ENCODE measurements around the gene GLB1L2. TPM values are rescaled to one million over a fixed set of nuclear protein-coding genes. Genes with fewer than 3 reads are reported as not detected.

GLB1L2 gene
- total and polyA plus RNA-seq, 2 experiments from 2014 or later, result 3.3 to 12.3 TPM

DNA sequence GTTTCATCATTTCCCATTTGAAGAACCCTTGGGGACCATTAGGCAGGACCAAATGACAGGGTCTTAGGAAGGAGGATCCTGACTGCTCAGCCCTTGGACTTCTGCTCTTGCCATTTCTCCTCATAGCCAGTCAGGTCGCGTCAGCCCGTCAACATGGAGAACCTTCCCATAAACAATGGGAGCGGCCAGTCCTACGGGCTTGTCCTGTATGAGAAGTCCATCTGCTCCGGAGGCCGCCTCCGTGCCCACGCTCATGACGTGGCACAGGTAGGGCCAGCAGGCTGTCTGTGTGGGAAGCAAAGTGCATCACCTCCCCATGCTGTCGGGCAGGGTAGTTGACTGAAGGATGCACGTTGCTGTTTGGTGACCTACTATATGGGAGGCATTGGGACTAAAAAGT is 19.6 kb upstream of the GLB1L2 start:
- H3K79me2 ChIP-seq (replicated peaks; ENCODE audit: insufficient read depth), result no peaks in the 10 kb centered on the region
- H3K9me3 Mint-ChIP-seq, result peaks cover 5% of the 10 kb centered on the region; the same call in 2 of the 3 replicates
- no peaks in the 10 kb centered on the region for H3K9me2 ChIP-seq (ENCODE audit: insufficient read depth)
- H3K4me1 ChIP-seq (ENCODE audit: insufficient read depth), result no peaks in the 10 kb centered on the region
- no peak overlapping the region for H3K27ac ChIP-seq (ENCODE audit: low read depth)
- H3K27me3 ChIP-seq (ENCODE audit: insufficient read depth), result no peaks in the 10 kb centered on the region
- peaks cover 60% of the 10 kb centered on the region for H3K36me3 Mint-ChIP-seq (ENCODE audit: low read depth)
- no peak overlapping the region for H3K4me3 ChIP-seq
- no peaks in the 10 kb centered on the region for H4K20me1 ChIP-seq (replicated peaks; ENCODE audit: insufficient read depth)
- no peak overlapping the region for H3K4me2 ChIP-seq
- ATAC-seq (no peak; the same call in 2 of the 3 replicates), DNase-seq (ENCODE audit: low spot score) (no peak)
- peaks cover 4% of the 10 kb centered on the region for H3K27me3 Mint-ChIP-seq (ENCODE audit: insufficient read depth, low read depth, poor library complexity)
- H3K4me1 Mint-ChIP-seq, result peaks cover 6% of the 10 kb centered on the region; the same call in 2 of the 3 replicates
- no peak overlapping the region for H2AFZ ChIP-seq
- H3K27ac Mint-ChIP-seq, result peak overlapping the region; percentile 34; the same call in 1 of the 2 replicates
- no peaks in the 10 kb centered on the region for H3F3A ChIP-seq (replicated peaks; ENCODE audit: low read depth)
- H3K4me3 Mint-ChIP-seq, result no peak overlapping the region
- TF ChIP-seq, protein P1, sequence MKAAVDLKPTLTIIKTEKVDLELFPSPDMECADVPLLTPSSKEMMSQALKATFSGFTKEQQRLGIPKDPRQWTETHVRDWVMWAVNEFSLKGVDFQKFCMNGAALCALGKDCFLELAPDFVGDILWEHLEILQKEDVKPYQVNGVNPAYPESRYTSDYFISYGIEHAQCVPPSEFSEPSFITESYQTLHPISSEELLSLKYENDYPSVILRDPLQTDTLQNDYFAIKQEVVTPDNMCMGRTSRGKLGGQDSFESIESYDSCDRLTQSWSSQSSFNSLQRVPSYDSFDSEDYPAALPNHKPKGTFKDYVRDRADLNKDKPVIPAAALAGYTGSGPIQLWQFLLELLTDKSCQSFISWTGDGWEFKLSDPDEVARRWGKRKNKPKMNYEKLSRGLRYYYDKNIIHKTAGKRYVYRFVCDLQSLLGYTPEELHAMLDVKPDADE (IDR thresholded peaks at IDR 0.05), result no peak
- TF ChIP-seq POLR2AphosphoS5 (IDR thresholded peaks at IDR 0.05; ENCODE audit: low read depth), result 0 out of 2 replicates have a peak, but pooled peaks have one; percentile 24
- H3K36me3 ChIP-seq (ENCODE audit: insufficient read depth), result peaks cover 8% of the 10 kb centered on the region

DNA sequence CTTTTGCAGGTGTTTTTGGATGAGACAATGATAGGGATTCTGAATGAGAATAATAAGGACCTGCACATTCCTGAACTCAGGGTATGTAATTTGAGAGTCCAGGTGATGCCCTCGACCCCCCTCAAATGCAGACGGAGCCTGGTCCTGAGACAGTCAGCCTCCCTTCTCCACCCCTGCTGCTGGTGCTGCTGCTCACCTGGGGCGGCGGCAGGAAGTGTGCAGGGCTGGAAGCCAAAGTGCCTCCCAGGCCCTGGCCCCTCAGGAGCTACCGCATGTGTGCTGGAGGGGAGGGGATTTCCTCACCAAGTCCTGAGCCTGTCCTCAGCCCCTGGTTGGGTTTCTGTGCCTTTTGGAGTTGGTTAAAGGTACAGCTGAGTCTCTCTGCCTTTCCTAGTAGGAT is 19.0 kb upstream of the GLB1L2 start:
- Histone ChIP-seq H3K27ac (ENCODE audit: low read depth) (no peak overlapping the region), H3K36me3 (ENCODE audit: insufficient read depth) (peaks cover 4% of the 10 kb centered on the region; the same call in 1 of the 2 replicates), H3K4me3 (no peak overlapping the region), H3K79me2 (replicated peaks; ENCODE audit: insufficient read depth) (no peaks in the 10 kb centered on the region), H3K27me3 (ENCODE audit: insufficient read depth) (no peaks in the 10 kb centered on the region), H4K20me1 (replicated peaks; ENCODE audit: insufficient read depth) (no peaks in the 10 kb centered on the region), H2AFZ (no peak overlapping the region), H3K9me2 (ENCODE audit: insufficient read depth) (no peaks in the 10 kb centered on the region), H3K4me2 (no peak overlapping the region), H3F3A (replicated peaks; ENCODE audit: low read depth) (no peaks in the 10 kb centered on the region), H3K4me1 (ENCODE audit: insufficient read depth) (no peaks in the 10 kb centered on the region)
- peaks cover 6% of the 10 kb centered on the region; the same call in 2 of the 3 replicates for H3K4me1 Mint-ChIP-seq
- no peak overlapping the region for H3K27ac Mint-ChIP-seq
- H3K9me3 Mint-ChIP-seq, result peaks cover 8% of the 10 kb centered on the region; the same call in 2 of the 3 replicates
- TF ChIP-seq, protein P1 (IDR thresholded peaks at IDR 0.05), result no peak
- TF ChIP-seq NANOG (IDR thresholded peaks at IDR 0.05; ENCODE audit: borderline replicate concordance), result no peak
- TF ChIP-seq, protein P2, sequence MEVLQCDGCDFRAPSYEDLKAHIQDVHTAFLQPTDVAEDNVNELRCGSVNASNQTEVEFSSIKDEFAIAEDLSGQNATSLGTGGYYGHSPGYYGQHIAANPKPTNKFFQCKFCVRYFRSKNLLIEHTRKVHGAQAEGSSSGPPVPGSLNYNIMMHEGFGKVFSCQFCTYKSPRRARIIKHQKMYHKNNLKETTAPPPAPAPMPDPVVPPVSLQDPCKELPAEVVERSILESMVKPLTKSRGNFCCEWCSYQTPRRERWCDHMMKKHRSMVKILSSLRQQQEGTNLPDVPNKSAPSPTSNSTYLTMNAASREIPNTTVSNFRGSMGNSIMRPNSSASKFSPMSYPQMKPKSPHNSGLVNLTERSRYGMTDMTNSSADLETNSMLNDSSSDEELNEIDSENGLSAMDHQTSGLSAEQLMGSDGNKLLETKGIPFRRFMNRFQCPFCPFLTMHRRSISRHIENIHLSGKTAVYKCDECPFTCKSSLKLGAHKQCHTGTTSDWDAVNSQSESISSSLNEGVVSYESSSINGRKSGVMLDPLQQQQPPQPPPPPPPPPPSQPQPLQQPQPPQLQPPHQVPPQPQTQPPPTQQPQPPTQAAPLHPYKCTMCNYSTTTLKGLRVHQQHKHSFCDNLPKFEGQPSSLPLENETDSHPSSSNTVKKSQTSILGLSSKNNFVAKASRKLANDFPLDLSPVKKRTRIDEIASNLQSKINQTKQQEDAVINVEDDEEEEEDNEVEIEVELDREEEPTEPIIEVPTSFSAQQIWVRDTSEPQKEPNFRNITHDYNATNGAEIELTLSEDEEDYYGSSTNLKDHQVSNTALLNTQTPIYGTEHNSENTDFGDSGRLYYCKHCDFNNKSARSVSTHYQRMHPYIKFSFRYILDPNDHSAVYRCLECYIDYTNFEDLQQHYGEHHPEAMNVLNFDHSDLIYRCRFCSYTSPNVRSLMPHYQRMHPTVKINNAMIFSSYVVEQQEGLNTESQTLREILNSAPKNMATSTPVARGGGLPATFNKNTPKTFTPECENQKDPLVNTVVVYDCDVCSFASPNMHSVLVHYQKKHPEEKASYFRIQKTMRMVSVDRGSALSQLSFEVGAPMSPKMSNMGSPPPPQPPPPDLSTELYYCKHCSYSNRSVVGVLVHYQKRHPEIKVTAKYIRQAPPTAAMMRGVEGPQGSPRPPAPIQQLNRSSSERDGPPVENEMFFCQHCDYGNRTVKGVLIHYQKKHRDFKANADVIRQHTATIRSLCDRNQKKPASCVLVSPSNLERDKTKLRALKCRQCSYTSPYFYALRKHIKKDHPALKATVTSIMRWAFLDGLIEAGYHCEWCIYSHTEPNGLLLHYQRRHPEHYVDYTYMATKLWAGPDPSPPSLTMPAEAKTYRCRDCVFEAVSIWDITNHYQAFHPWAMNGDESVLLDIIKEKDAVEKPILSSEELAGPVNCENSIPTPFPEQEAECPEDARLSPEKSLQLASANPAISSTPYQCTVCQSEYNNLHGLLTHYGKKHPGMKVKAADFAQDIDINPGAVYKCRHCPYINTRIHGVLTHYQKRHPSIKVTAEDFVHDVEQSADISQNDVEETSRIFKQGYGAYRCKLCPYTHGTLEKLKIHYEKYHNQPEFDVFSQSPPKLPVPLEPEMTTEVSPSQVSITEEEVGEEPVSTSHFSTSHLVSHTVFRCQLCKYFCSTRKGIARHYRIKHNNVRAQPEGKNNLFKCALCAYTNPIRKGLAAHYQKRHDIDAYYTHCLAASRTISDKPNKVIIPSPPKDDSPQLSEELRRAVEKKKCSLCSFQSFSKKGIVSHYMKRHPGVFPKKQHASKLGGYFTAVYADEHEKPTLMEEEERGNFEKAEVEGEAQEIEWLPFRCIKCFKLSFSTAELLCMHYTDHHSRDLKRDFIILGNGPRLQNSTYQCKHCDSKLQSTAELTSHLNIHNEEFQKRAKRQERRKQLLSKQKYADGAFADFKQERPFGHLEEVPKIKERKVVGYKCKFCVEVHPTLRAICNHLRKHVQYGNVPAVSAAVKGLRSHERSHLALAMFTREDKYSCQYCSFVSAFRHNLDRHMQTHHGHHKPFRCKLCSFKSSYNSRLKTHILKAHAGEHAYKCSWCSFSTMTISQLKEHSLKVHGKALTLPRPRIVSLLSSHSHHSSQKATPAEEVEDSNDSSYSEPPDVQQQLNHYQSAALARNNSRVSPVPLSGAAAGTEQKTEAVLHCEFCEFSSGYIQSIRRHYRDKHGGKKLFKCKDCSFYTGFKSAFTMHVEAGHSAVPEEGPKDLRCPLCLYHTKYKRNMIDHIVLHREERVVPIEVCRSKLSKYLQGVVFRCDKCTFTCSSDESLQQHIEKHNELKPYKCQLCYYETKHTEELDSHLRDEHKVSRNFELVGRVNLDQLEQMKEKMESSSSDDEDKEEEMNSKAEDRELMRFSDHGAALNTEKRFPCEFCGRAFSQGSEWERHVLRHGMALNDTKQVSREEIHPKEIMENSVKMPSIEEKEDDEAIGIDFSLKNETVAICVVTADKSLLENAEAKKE (CRISPR knock-in tag; IDR thresholded peaks at IDR 0.05), result no peak
- TF ChIP-seq, protein P3, sequence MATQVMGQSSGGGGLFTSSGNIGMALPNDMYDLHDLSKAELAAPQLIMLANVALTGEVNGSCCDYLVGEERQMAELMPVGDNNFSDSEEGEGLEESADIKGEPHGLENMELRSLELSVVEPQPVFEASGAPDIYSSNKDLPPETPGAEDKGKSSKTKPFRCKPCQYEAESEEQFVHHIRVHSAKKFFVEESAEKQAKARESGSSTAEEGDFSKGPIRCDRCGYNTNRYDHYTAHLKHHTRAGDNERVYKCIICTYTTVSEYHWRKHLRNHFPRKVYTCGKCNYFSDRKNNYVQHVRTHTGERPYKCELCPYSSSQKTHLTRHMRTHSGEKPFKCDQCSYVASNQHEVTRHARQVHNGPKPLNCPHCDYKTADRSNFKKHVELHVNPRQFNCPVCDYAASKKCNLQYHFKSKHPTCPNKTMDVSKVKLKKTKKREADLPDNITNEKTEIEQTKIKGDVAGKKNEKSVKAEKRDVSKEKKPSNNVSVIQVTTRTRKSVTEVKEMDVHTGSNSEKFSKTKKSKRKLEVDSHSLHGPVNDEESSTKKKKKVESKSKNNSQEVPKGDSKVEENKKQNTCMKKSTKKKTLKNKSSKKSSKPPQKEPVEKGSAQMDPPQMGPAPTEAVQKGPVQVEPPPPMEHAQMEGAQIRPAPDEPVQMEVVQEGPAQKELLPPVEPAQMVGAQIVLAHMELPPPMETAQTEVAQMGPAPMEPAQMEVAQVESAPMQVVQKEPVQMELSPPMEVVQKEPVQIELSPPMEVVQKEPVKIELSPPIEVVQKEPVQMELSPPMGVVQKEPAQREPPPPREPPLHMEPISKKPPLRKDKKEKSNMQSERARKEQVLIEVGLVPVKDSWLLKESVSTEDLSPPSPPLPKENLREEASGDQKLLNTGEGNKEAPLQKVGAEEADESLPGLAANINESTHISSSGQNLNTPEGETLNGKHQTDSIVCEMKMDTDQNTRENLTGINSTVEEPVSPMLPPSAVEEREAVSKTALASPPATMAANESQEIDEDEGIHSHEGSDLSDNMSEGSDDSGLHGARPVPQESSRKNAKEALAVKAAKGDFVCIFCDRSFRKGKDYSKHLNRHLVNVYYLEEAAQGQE (IDR thresholded peaks at IDR 0.05; ENCODE audit: unreplicated experiment), result no peak
- DNase-seq (ENCODE audit: low spot score) (peak; percentile 22), ATAC-seq (peak; percentile 77)
- H3K4me3 Mint-ChIP-seq, result no peak overlapping the region
- peaks cover 4% of the 10 kb centered on the region for H3K27me3 Mint-ChIP-seq (ENCODE audit: insufficient read depth, low read depth, poor library complexity)
- H3K36me3 Mint-ChIP-seq (ENCODE audit: low read depth), result peaks cover 60% of the 10 kb centered on the region

All from GM23338 (cell line).